Calu3 (cell line): Measurements from ENCODE around the gene LRMDA. TPM values are rescaled to one million over a fixed set of nuclear protein-coding genes. Genes with fewer than 3 reads are reported as not detected.

Experiments
- BruUV-seq: library from RNA; stranded (reverse); fragments of 400-500 nt; replicated peaks from 2 replicates; lab custom pipeline; 2021; lab: Mats Ljungman, UMichigan
- CTCF ChIA-PET: fragments of 300-600 bp; sonication (Branson Sonifier 250); formaldehyde crosslinking; loops from one replicate; lab custom pipeline; 2022; ENCODE audit warnings: antibody characterized with exemption; lab: Charles Lee
- DNase-seq: peaks from one replicate; pipeline ENCODE4 v3.0.0; 2022
- H3K27ac Mint-ChIP-seq: one replicate; pipeline ENCODE4 v1.8.0; 2022; ENCODE audit warnings: mixed read lengths; ENCODE audit not compliant: unreplicated experiment
- H3K27me3 Mint-ChIP-seq: one replicate; pipeline ENCODE4 v1.8.0; 2022; ENCODE audit warnings: mixed read lengths; ENCODE audit not compliant: unreplicated experiment
- H3K36me3 Mint-ChIP-seq: one replicate; pipeline ENCODE4 v1.8.0; 2022; ENCODE audit warnings: mild to moderate bottlenecking, moderate library complexity, mixed read lengths; ENCODE audit not compliant: insufficient read depth, unreplicated experiment
- H3K4me1 Mint-ChIP-seq: one replicate; pipeline ENCODE4 v1.8.0; 2022; ENCODE audit warnings: mild to moderate bottlenecking, low read depth, mixed read lengths; ENCODE audit not compliant: unreplicated experiment
- H3K4me3 Mint-ChIP-seq: one replicate; pipeline ENCODE4 v1.8.0; 2022; ENCODE audit warnings: mild to moderate bottlenecking, low read depth, moderate library complexity, mixed read lengths; ENCODE audit not compliant: unreplicated experiment
- H3K9me3 Mint-ChIP-seq: one replicate; pipeline ENCODE4 v1.8.0; 2022; ENCODE audit warnings: low read depth, mixed read lengths; ENCODE audit not compliant: unreplicated experiment
- CTCF ChIP-seq: fragments of 200-600 bp; IDR thresholded peaks from one replicate; pipeline ENCODE4 v1.8.0; 2022; ENCODE audit warnings: antibody characterized with exemption; ENCODE audit not compliant: unreplicated experiment
- intact Hi-C: fragments of 100-400 bp; cut with micrococcal nuclease; formaldehyde crosslinking; loops from one replicate; pipeline ENCODE4 v1.10.0; 2022; ENCODE audit not compliant: unreplicated experiment
- total RNA-seq: library from RNA; stranded (reverse); gene quantifications from 2 replicates; pipeline ENCODE4 v1.2.3, GENCODE V29; 2022

The LRMDA gene
- total RNA-seq, 1 experiment from 2014 or later, result 7.6 TPM

DNA sequence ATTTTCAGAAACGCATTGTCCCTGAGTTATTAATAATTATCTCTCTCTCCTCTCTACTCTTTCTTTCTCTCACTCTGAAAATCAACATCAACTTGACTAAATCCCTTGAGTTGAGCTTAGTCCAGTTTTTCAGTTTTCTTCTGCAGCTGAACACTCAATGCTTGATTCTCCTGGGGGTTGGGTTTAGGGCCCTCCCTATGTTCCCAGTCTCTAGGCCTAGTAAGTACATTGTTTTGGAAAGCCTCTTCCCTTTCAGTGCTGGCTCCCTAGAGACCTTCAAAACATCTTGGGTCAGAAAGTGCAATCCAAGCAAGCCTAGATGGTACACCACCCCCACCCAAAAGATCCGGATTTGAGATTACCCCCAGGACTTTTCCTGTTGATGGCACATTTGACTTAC lies 488.5 kb downstream of the LRMDA start:
- CTCF ChIA-PET, result no interaction called here
- intact Hi-C loops, result no loop called here
- H3K27ac Mint-ChIP-seq, result no peak overlapping the region

GRCh38 chr10:75922435-75922834 lies 491.0 kb downstream of the LRMDA start:
- no peak overlapping the region for H3K4me3 Mint-ChIP-seq
- no TSS peak for BruUV-seq
- TF ChIP-seq CTCF, result no peak
- H3K27ac Mint-ChIP-seq, result no peak overlapping the region
- no peak for DNase-seq
- no peaks in the 10 kb centered on the region for H3K36me3 Mint-ChIP-seq
- intact Hi-C loops, result no loop called here
- H3K4me1 Mint-ChIP-seq, result no peaks in the 10 kb centered on the region
- H3K9me3 Mint-ChIP-seq, result peaks cover 2% of the 10 kb centered on the region
- CTCF ChIA-PET, result interaction anchor here (0.7 to 0.9 kb wide), 2 partner anchors 30 to 162 kb away, joined by 3 read pairs; no protein-coding TSS in a partner anchor
- peaks cover 76% of the 10 kb centered on the region for H3K27me3 Mint-ChIP-seq

More for the DNA sequence above, 488.5 kb downstream of the LRMDA start:
- no peaks in the 10 kb centered on the region for H3K36me3 Mint-ChIP-seq
- no TSS peak for BruUV-seq
- H3K4me1 Mint-ChIP-seq, result no peaks in the 10 kb centered on the region
- DNase-seq, result no peak
- H3K9me3 Mint-ChIP-seq, result peaks cover 2% of the 10 kb centered on the region
- peaks cover 67% of the 10 kb centered on the region for H3K27me3 Mint-ChIP-seq
- TF ChIP-seq CTCF, result no peak
- no peak overlapping the region for H3K4me3 Mint-ChIP-seq

GRCh38 chr10:75924309-75924902 lies 493.0 kb downstream of the LRMDA start:
- H3K4me1 Mint-ChIP-seq, result no peaks in the 10 kb centered on the region
- no peak overlapping the region for H3K27ac Mint-ChIP-seq
- no peaks in the 10 kb centered on the region for H3K9me3 Mint-ChIP-seq
- no peak for DNase-seq
- H3K36me3 Mint-ChIP-seq, result no peaks in the 10 kb centered on the region
- intact Hi-C loops, result no loop called here
- no TSS peak for BruUV-seq
- no peak overlapping the region for H3K4me3 Mint-ChIP-seq
- CTCF ChIA-PET, result no interaction called here
- peaks cover 62% of the 10 kb centered on the region for H3K27me3 Mint-ChIP-seq
- no peak for TF ChIP-seq CTCF

DNA sequence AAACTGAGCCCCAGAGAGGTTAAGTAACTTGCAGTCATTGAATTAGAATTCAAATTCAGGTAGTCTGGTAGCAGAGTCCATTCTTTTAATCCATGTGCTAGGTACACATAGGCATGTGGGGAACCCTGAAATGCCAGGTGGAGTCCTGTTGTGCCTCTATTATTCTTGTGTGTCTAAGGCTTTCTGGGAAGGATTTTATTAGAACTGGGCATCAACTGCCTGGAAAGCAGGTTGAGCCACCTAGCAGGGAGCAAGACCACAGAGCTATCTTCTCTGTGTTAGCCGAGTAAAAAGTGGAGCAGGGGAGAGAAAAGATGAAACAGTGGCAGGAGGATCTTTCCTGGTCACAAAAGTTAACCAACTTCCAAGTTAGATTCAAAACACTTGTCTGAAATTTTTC lies 494.6 kb downstream of the LRMDA start:
- no peak overlapping the region for H3K27ac Mint-ChIP-seq
- DNase-seq, result no peak
- no TSS peak for BruUV-seq
- no peaks in the 10 kb centered on the region for H3K9me3 Mint-ChIP-seq
- no peak overlapping the region for H3K4me3 Mint-ChIP-seq
- H3K36me3 Mint-ChIP-seq, result no peaks in the 10 kb centered on the region
- intact Hi-C loops, result loop anchor here (5.0 kb wide), 1 partner anchor 524 kb away; the partner anchor contains the start of gene ZNF503
- TF ChIP-seq CTCF, result no peak
- H3K27me3 Mint-ChIP-seq, result peaks cover 66% of the 10 kb centered on the region
- H3K4me1 Mint-ChIP-seq, result no peaks in the 10 kb centered on the region
- CTCF ChIA-PET, result no interaction called here
